Measurements from ENCODE around the gene ENOX1. TPM values are rescaled to one million over a fixed set of nuclear protein-coding genes. Genes with fewer than 3 reads are reported as not detected.

ENOX1 gene
- total RNA-seq, 1 experiment from 2014 or later: 1.5 TPM

DNA sequence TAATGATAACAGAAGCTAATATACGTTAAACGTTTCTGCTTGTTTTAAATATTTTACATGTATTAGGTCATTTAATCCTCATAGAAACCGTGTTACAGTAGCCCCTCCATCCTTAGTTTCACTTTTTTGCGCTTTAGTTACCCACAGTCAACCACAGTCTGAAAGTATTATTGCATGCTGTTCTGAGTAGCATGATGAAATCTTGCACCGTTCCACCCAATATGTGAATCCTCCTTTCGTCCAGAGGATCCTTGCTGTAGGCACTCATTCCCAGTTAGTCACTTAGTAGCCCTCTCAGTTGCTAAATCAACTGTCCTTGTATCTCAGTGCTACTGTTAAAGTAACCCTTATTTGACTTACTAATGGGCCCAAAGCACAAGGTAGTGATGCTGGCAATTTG, 257.8 kb downstream of the ENOX1 start:
- no TSS peak for BruUV-seq (replicated peaks)
- Mint-ChIP-seq H3K27ac (ENCODE audit: unreplicated experiment) (no peak overlapping the region), H3K4me3 (ENCODE audit: low read depth, unreplicated experiment) (no peak overlapping the region), H3K27me3 (ENCODE audit: unreplicated experiment) (no peaks in the 10 kb centered on the region), H3K9me3 (ENCODE audit: low read depth, unreplicated experiment) (peaks cover 7% of the 10 kb centered on the region), H3K4me1 (ENCODE audit: low read depth, unreplicated experiment) (peaks cover 8% of the 10 kb centered on the region), H3K36me3 (ENCODE audit: insufficient read depth, unreplicated experiment) (no peaks in the 10 kb centered on the region)
- no peak for TF ChIP-seq CTCF (IDR thresholded peaks at IDR 0.05; ENCODE audit: unreplicated experiment)
- no peak for DNase-seq
- CTCF ChIA-PET: no interaction called here
- intact Hi-C loops (cut with micrococcal nuclease; ENCODE audit: unreplicated experiment): no loop called here

GRCh38 chr13:43522788-43523187, 264.0 kb downstream of the ENOX1 start:
- TF ChIP-seq CTCF (IDR thresholded peaks at IDR 0.05; ENCODE audit: unreplicated experiment): no peak
- no peak overlapping the region for H3K27ac Mint-ChIP-seq (ENCODE audit: unreplicated experiment)
- DNase-seq: no peak
- BruUV-seq (replicated peaks): no TSS peak
- H3K4me1 Mint-ChIP-seq (ENCODE audit: low read depth, unreplicated experiment): no peaks in the 10 kb centered on the region
- no peaks in the 10 kb centered on the region for H3K27me3 Mint-ChIP-seq (ENCODE audit: unreplicated experiment)
- no peaks in the 10 kb centered on the region for H3K36me3 Mint-ChIP-seq (ENCODE audit: insufficient read depth, unreplicated experiment)
- peaks cover 9% of the 10 kb centered on the region for H3K9me3 Mint-ChIP-seq (ENCODE audit: low read depth, unreplicated experiment)
- CTCF ChIA-PET: no interaction called here
- H3K4me3 Mint-ChIP-seq (ENCODE audit: low read depth, unreplicated experiment): no peak overlapping the region
- intact Hi-C loops (cut with micrococcal nuclease; ENCODE audit: unreplicated experiment): no loop called here

DNA sequence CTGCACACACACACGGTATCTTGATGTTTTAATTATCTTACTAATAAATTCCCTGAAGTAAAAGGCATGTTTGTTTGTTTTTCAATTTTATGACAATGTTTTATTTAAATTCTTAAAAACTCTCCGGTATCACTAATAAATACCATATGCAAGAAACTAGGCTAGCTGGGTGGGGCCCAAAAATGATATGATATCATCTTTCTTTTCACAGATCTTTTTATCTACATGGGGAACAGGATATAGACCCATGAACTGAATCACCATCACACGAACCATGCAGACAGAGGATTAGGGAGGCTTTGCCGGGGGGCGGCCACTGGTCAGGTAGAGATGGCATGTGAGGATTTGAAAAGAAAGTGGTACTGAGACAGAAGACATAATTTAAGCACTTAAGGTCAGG, 266.4 kb downstream of the ENOX1 start:
- H3K4me1 Mint-ChIP-seq (ENCODE audit: low read depth, unreplicated experiment): no peaks in the 10 kb centered on the region
- H3K27me3 Mint-ChIP-seq (ENCODE audit: unreplicated experiment): no peaks in the 10 kb centered on the region
- no TSS peak for BruUV-seq (replicated peaks)
- H3K27ac Mint-ChIP-seq (ENCODE audit: unreplicated experiment): no peak overlapping the region
- intact Hi-C loops (cut with micrococcal nuclease; ENCODE audit: unreplicated experiment): no loop called here
- H3K36me3 Mint-ChIP-seq (ENCODE audit: insufficient read depth, unreplicated experiment): no peaks in the 10 kb centered on the region
- no peak for TF ChIP-seq CTCF (IDR thresholded peaks at IDR 0.05; ENCODE audit: unreplicated experiment)
- no peak for DNase-seq
- peaks cover 9% of the 10 kb centered on the region for H3K9me3 Mint-ChIP-seq (ENCODE audit: low read depth, unreplicated experiment)
- no peak overlapping the region for H3K4me3 Mint-ChIP-seq (ENCODE audit: low read depth, unreplicated experiment)
- CTCF ChIA-PET: no interaction called here

DNA sequence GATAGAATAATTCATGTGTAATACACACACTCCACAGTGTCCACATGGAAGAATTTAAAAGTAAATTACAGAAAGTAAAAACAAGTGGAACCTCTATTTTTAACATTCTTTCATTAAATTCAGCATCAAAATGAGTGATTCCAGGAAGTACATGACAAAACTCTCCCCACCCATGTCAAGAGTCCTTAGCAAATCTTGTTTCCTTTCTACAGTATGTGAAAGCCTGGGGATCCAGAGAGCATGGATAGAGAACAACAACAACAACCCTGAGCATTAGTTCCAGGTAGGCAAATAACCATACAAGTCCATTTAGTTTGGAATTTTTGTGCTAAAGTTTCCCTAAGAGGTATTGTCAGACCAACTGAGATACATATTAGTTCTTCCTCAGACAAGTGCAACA, 267.9 kb downstream of the ENOX1 start:
- TF ChIP-seq CTCF (IDR thresholded peaks at IDR 0.05; ENCODE audit: unreplicated experiment): no peak
- Mint-ChIP-seq H3K36me3 (ENCODE audit: insufficient read depth, unreplicated experiment) (no peaks in the 10 kb centered on the region), H3K4me1 (ENCODE audit: low read depth, unreplicated experiment) (no peaks in the 10 kb centered on the region), H3K27me3 (ENCODE audit: unreplicated experiment) (no peaks in the 10 kb centered on the region), H3K4me3 (ENCODE audit: low read depth, unreplicated experiment) (no peak overlapping the region), H3K27ac (ENCODE audit: unreplicated experiment) (no peak overlapping the region), H3K9me3 (ENCODE audit: low read depth, unreplicated experiment) (peaks cover under 1% of the 10 kb centered on the region)
- intact Hi-C loops (cut with micrococcal nuclease; ENCODE audit: unreplicated experiment): no loop called here
- BruUV-seq (replicated peaks): no TSS peak
- DNase-seq: no peak
- CTCF ChIA-PET: no interaction called here

GRCh38 chr13:43516401-43516833, 270.4 kb downstream of the ENOX1 start:
- no peaks in the 10 kb centered on the region for H3K27me3 Mint-ChIP-seq (ENCODE audit: unreplicated experiment)
- no peaks in the 10 kb centered on the region for H3K4me1 Mint-ChIP-seq (ENCODE audit: low read depth, unreplicated experiment)
- TF ChIP-seq CTCF (IDR thresholded peaks at IDR 0.05; ENCODE audit: unreplicated experiment): no peak
- CTCF ChIA-PET: no interaction called here
- no TSS peak for BruUV-seq (replicated peaks)
- no peak for DNase-seq
- H3K4me3 Mint-ChIP-seq (ENCODE audit: low read depth, unreplicated experiment): no peak overlapping the region
- no peaks in the 10 kb centered on the region for H3K36me3 Mint-ChIP-seq (ENCODE audit: insufficient read depth, unreplicated experiment)
- H3K9me3 Mint-ChIP-seq (ENCODE audit: low read depth, unreplicated experiment): no peaks in the 10 kb centered on the region
- intact Hi-C loops (cut with micrococcal nuclease; ENCODE audit: unreplicated experiment): no loop called here
- no peak overlapping the region for H3K27ac Mint-ChIP-seq (ENCODE audit: unreplicated experiment)
